OCI-LY7 (cell line): ENCODE results near the gene UBE2C. TPM values are rescaled to one million over a fixed set of nuclear protein-coding genes. Genes with fewer than 3 reads are reported as not detected.
"Not testable (repeated sequence)": the region's sequence is repeated elsewhere in the genome, so short reads cannot be mapped to it uniquely, and the experiment has no call there.

Experiments used
- Bru-seq: library from RNA; stranded (reverse); fragments of 400-500 nt; gene quantifications from one replicate; lab custom pipeline; 2021; lab: Mats Ljungman, UMichigan
- BruChase-seq, 2 experiments: library from RNA; stranded (reverse); fragments of 400-500 nt; gene quantifications; one replicate each; lab custom pipeline; 2021; lab: Mats Ljungman, UMichigan
- BruUV-seq: library from RNA; stranded (reverse); fragments of 400-500 nt; replicated peaks from 2 replicates; lab custom pipeline; 2021; lab: Mats Ljungman, UMichigan
- CTCF ChIA-PET: fragments of 300-600 bp; sonication (Branson Sonifier 250); formaldehyde crosslinking; loops from one replicate; lab custom pipeline; 2022; ENCODE audit warnings: antibody characterized with exemption; ENCODE audit not compliant: unreplicated experiment; lab: Charles Lee
- POLR2A ChIA-PET: fragments of 300-600 bp; sonication (Branson Sonifier 250); formaldehyde crosslinking; loops from one replicate; lab custom pipeline; 2022; ENCODE audit warnings: antibody characterized with exemption; lab: Charles Lee
- DNase-seq: peaks from one replicate; pipeline ENCODE4 v3.0.0-alpha.2; 2015; ENCODE audit warnings: low spot score
- H2AFZ ChIP-seq: fragments of 200-600 bp; sonication (generic), shearing (Covaris generic); 2 replicates; pipeline ENCODE4 v1.6.1; 2014; ENCODE audit warnings: mild to moderate bottlenecking, antibody characterized with exemption, low read length, moderate library complexity
- H3K27ac ChIP-seq: fragments of 200-600 bp; sonication (generic); 2 replicates; pipeline ENCODE4 v1.5.1; 2014; ENCODE audit warnings: mixed run types, low read depth, mild to moderate bottlenecking, moderate library complexity, low read length, inconsistent platforms; ENCODE audit not compliant: poor library complexity, severe bottlenecking
- H3K36me3 ChIP-seq: fragments of 200-600 bp; sonication (generic); 2 replicates; pipeline ENCODE4 v1.6.1; 2014; ENCODE audit warnings: mild to moderate bottlenecking, antibody characterized with exemption, low read length, moderate library complexity, mixed read lengths; ENCODE audit not compliant: insufficient read depth
- H3K4me1 ChIP-seq: fragments of 200-600 bp; sonication (generic); 2 replicates; pipeline ENCODE4 v1.5.1; 2014; ENCODE audit warnings: mild to moderate bottlenecking, low read length; ENCODE audit not compliant: insufficient read depth, poor library complexity, severe bottlenecking
- H3K4me2 ChIP-seq: fragments of 200-600 bp; sonication (generic); 2 replicates; pipeline ENCODE4 v1.6.1; 2014; ENCODE audit warnings: mild to moderate bottlenecking, low read length
- H3K4me3 ChIP-seq: fragments of 200-600 bp; sonication (generic); 2 replicates; pipeline ENCODE4 v1.5.1; 2014; ENCODE audit warnings: mild to moderate bottlenecking, low read depth, low read length; ENCODE audit not compliant: poor library complexity, severe bottlenecking
- H3K79me2 ChIP-seq: fragments of 200-600 bp; sonication (generic); 2 replicates; pipeline ENCODE4 v1.6.1; 2016; ENCODE audit warnings: low read depth, mild to moderate bottlenecking, low read length, moderate library complexity, mixed read lengths; ENCODE audit not compliant: insufficient read depth
- H3K9me2 ChIP-seq: fragments of 200-600 bp; sonication (generic); 2 replicates; pipeline ENCODE4 v1.6.1; 2016; ENCODE audit warnings: mild to moderate bottlenecking, low read length, mixed read lengths; ENCODE audit not compliant: insufficient read depth
- H3K9me3 ChIP-seq: fragments of 200-600 bp; sonication (generic); 2 replicates; pipeline ENCODE4 v1.6.1; 2014; ENCODE audit warnings: mild to moderate bottlenecking, mixed run types, low read length, mixed read lengths
- H4K20me1 ChIP-seq: fragments of 200-600 bp; sonication (generic); 2 replicates; pipeline ENCODE4 v1.6.1; 2014; ENCODE audit warnings: mild to moderate bottlenecking, antibody characterized with exemption, low read length, moderate library complexity, mixed read lengths; ENCODE audit not compliant: insufficient read depth
- EZH2phosphoT487 ChIP-seq: fragments of 200-600 bp; sonication (generic); IDR thresholded peaks from 2 replicates; pipeline ENCODE4 v1.6.1; 2018; ENCODE audit warnings: low read depth, borderline replicate concordance, mild to moderate bottlenecking, mixed run types, antibody characterized with exemption, low read length, moderate library complexity, mixed read lengths
- intact Hi-C: fragments of 100-400 bp; cut with micrococcal nuclease; formaldehyde crosslinking; loops from one replicate; pipeline ENCODE4 v1.10.0; 2022; ENCODE audit not compliant: unreplicated experiment
- long read RNA-seq: library from polyadenylated mRNA; stranded (forward); transcript quantifications from one replicate; pipeline ENCODE4 v2.0.0, GENCODE V29; 2022
- total RNA-seq, 2 experiments: library from RNA; depleted of rRNA in 1 of 2; stranded (reverse); fragments of >200 nt in 1 of 2; shearing (Covaris generic) in 1 of 2; gene quantifications; 2 replicates each; pipeline ENCODE4 v1.2.3, GENCODE V29; 2014 to 2022
- TF ChIP-seq, protein P1 (sequence below): fragments of 200-600 bp; sonication (generic); conservative IDR thresholded peaks from 2 replicates; pipeline ENCODE4 v1.5.1; 2014; ENCODE audit warnings: mild to moderate bottlenecking, antibody characterized with exemption, low read length, moderate library complexity, mixed read lengths

The UBE2C gene
- total RNA-seq (2014; rRNA removed; shearing (Covaris generic)) (225 and 269 TPM in 2 replicates), total RNA-seq (2022) (222 and 255 TPM in 2 replicates), Bru-seq, nascent RNA (percentile 95 among the genes with signal in this experiment), BruChase-seq, experiment 1, labeled RNA remaining after a 6-hour chase (percentile 96 among the genes with signal in this experiment), BruChase-seq, experiment 2, labeled RNA remaining after a 2-hour chase (percentile 98 among the genes with signal in this experiment)
- long read RNA-seq, transcript UBE2C-204 (6 exons, 850 nt): major isoform, 289 of 364 reads
- long read RNA-seq, transcript UBE2C-205 (6 exons, 914 nt): minor isoform, 22 of 364 reads
- long read RNA-seq, transcript UBE2C-203 (5 exons, 665 nt): minor isoform, 7 of 364 reads
- long read RNA-seq, partial matches to known transcripts: 26 of 364 reads
- long read RNA-seq, other reads (novel, unspliced or antisense): 13 of 364 reads

DNA sequence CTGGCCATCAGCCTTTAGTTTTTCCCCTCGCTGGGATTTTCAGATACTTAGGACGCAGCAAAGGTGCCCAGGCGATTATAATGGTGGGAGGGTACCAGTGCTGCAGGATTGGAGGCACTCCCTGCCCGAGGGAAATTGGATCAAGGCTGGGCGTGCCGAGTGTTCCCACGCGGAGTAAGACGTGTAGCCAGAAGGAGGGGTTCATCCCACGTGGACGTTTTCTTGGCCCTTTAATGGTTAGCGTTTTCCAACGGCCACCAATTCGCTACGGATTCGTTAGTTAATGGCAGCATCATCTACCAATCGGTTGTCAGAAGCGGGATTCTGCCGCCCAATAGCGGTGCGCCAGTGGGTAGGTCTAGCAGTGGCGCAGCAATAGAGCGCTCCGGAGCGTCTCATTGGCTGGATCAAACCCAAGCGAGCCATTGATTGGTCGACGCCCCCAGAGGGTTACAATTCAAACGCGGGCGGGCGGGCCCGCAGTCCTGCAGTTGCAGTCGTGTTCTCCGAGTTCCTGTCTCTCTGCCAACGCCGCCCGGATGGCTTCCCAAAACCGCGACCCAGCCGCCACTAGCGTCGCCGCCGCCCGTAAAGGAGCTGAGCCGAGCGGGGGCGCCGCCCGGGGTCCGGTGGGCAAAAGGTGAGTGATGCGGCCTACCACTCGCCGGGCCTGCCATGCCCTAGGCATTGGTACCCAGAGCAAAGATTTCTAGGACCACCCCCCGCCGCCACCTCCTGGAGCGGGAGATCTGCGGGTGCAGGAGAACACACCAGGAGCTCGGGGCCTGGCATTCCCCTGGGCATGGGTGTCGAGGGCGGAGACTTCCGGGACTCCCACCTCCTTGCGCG lies at the start of gene UBE2C:
TSS of gene UBE2C (plus strand) at position 488 of the 849 bp plus-strand sequence. CDS start at position 540, 52 bp downstream.
- peak within 1 kb of the TSS; percentile 79 for H3K27ac ChIP-seq

GRCh38 chr20:45764618-45765282 lies 47.7 kb upstream of the UBE2C start:
- H3K4me2 ChIP-seq, H3K9me3 ChIP-seq, H3K36me3 ChIP-seq, H3K27ac ChIP-seq, DNase-seq, H4K20me1 ChIP-seq, H3K4me1 ChIP-seq, intact Hi-C loops, H3K79me2 ChIP-seq, BruUV-seq, H3K4me3 ChIP-seq, H3K9me2 ChIP-seq, H2AFZ ChIP-seq, CTCF ChIA-PET: not testable (repeated sequence)
- POLR2A ChIA-PET: interaction anchor here (1.0 kb wide), 1 partner anchor 473 kb away, joined by 5 read pairs; no protein-coding TSS in a partner anchor

More for the DNA sequence above, at the start of gene UBE2C:
- intact Hi-C loops: loop anchor here (1.0 to 5.0 kb wide), 2 partner anchors 45 to 160 kb away; partner anchors contain the start of genes ACOT8, ZNF335 and ZSWIM3
- DNase-seq: peak; percentile 99
- peak within 1 kb of the TSS; percentile 65 for H3K4me2 ChIP-seq
- TF ChIP-seq, protein P1, sequence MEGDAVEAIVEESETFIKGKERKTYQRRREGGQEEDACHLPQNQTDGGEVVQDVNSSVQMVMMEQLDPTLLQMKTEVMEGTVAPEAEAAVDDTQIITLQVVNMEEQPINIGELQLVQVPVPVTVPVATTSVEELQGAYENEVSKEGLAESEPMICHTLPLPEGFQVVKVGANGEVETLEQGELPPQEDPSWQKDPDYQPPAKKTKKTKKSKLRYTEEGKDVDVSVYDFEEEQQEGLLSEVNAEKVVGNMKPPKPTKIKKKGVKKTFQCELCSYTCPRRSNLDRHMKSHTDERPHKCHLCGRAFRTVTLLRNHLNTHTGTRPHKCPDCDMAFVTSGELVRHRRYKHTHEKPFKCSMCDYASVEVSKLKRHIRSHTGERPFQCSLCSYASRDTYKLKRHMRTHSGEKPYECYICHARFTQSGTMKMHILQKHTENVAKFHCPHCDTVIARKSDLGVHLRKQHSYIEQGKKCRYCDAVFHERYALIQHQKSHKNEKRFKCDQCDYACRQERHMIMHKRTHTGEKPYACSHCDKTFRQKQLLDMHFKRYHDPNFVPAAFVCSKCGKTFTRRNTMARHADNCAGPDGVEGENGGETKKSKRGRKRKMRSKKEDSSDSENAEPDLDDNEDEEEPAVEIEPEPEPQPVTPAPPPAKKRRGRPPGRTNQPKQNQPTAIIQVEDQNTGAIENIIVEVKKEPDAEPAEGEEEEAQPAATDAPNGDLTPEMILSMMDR: no peak
- no peak for TF ChIP-seq EZH2phosphoT487
- ChIA-PET POLR2A (interaction anchor here (1.1 to 1.3 kb wide), 2 partner anchors 46 to 69 kb away, joined by 4 to 7 read pairs; partner anchors contain the start of gene ZSWIM1), CTCF (interaction anchor here (0.8 to 1.4 kb wide), 2 partner anchors 14 to 158 kb away, joined by 3 to 4 read pairs; no protein-coding TSS in a partner anchor)
- H3K36me3 ChIP-seq: peaks cover 94% of the 10 kb centered on the region
- no peaks in the 10 kb centered on the region for H3K9me2 ChIP-seq
- H3K4me1 ChIP-seq: peaks cover 19% of the 10 kb centered on the region
- H2AFZ ChIP-seq: peak within 1 kb of the TSS; percentile 61
- peaks cover 10% of the 10 kb centered on the region; the same call in 1 of the 2 replicates for H3K9me3 ChIP-seq
- BruUV-seq: no TSS peak
- peaks cover 28% of the 10 kb centered on the region for H3K79me2 ChIP-seq
- peak within 1 kb of the TSS; percentile 82 for H3K4me3 ChIP-seq
- H4K20me1 ChIP-seq: no peaks in the 10 kb centered on the region
